Suprapubic skin (tissue), 4 donors: ENCODE measurements around the gene SPCS2. TPM values are rescaled to one million over a fixed set of nuclear protein-coding genes. Genes with fewer than 3 reads are reported as not detected.

Experiments
- DNase-seq, 2 donors: peaks; one replicate each; pipeline ENCODE4 v3.0.0-alpha.2; 2019; ENCODE audit warnings: low spot score in 2 of 2
- H3K27ac ChIP-seq: fragments of 200-600 bp; sonication (generic); one replicate; pipeline ENCODE4 v1.5.1; 2019
- H3K27me3 ChIP-seq: fragments of 200-600 bp; sonication (generic); one replicate; pipeline ENCODE4 v1.5.1; 2019
- H3K36me3 ChIP-seq: fragments of 200-600 bp; sonication (generic); one replicate; pipeline ENCODE4 v1.5.1; 2019
- H3K4me1 ChIP-seq: fragments of 200-600 bp; sonication (generic); one replicate; pipeline ENCODE4 v1.5.1; 2019
- H3K4me3 ChIP-seq: fragments of 200-600 bp; sonication (generic); one replicate; pipeline ENCODE4 v1.5.1; 2019; ENCODE audit warnings: mild to moderate bottlenecking
- H3K9me3 ChIP-seq: fragments of 200-600 bp; sonication (generic); one replicate; pipeline ENCODE4 v1.5.1; 2019
- EP300 ChIP-seq: sonication (generic); formaldehyde crosslinking; IDR thresholded peaks from one replicate; pipeline ENCODE4 v1.6.1; 2017; ENCODE audit warnings: antibody characterized with exemption
- POLR2A ChIP-seq, 2 donors: fragments of 450-650 bp; IDR thresholded peaks; one replicate each; pipeline ENCODE4 v1.6.1; 2017; ENCODE audit warnings: antibody characterized with exemption in 2 of 2, mild to moderate bottlenecking in 2 of 2, moderate library complexity in 2 of 2
- POLR2AphosphoS5 ChIP-seq, 3 donors: sonication (generic); formaldehyde crosslinking; IDR thresholded peaks; one replicate each; pipeline ENCODE4 v1.6.1; 2017; ENCODE audit warnings: antibody characterized with exemption in 3 of 3
- WGBS: methylation state at CpG from one replicate; pipeline ENCODE4 v1.1.5; 2018; 5-methylcytosine and 5-hydroxymethylcytosine counted together
- total RNA-seq, 4 donors: library from RNA; depleted of rRNA; stranded (reverse); fragments of >200 nt; gene quantifications; one replicate each; pipeline ENCODE4 v1.1.0, GENCODE V29; 2016
- TF ChIP-seq, protein P1 (sequence below), 2 donors: fragments of 200-600 bp in 1 of 2; fragments of 450-650 bp in 1 of 2; sonication (generic) in 1 of 2; IDR thresholded peaks; one replicate each; pipeline ENCODE4 v1.5.1; 2016 to 2019; ENCODE audit warnings: antibody characterized with exemption in 2 of 2, mild to moderate bottlenecking in 1 of 2, moderate library complexity in 1 of 2

SPCS2 gene
- total RNA-seq, 4 donors from 2014 or later = 16.3 to 34.5 (median 20.1) TPM

DNA sequence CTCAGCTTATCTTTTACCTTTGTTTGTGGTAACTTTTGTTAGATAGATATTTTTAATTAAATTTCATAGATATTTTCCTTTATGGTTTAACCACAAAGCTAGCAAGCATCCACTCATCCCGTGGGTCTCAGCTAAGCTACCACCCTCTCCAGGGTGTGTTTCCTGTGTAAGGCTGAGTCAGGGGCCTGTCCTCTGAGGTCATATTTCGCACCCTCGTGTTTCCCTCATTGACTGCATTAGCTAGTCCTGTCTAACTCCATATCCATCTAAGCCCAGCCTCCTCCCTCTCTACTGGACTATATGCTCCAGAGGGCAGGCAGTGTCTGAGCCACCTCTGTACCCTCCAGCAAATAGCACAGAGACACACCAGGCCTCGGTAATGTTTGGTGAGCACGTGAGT, 16.9 kb upstream of the SPCS2 start:
- TF ChIP-seq, protein P1, sequence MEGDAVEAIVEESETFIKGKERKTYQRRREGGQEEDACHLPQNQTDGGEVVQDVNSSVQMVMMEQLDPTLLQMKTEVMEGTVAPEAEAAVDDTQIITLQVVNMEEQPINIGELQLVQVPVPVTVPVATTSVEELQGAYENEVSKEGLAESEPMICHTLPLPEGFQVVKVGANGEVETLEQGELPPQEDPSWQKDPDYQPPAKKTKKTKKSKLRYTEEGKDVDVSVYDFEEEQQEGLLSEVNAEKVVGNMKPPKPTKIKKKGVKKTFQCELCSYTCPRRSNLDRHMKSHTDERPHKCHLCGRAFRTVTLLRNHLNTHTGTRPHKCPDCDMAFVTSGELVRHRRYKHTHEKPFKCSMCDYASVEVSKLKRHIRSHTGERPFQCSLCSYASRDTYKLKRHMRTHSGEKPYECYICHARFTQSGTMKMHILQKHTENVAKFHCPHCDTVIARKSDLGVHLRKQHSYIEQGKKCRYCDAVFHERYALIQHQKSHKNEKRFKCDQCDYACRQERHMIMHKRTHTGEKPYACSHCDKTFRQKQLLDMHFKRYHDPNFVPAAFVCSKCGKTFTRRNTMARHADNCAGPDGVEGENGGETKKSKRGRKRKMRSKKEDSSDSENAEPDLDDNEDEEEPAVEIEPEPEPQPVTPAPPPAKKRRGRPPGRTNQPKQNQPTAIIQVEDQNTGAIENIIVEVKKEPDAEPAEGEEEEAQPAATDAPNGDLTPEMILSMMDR (IDR thresholded peaks at IDR 0.05) = no peak
- TF ChIP-seq POLR2AphosphoS5 (IDR thresholded peaks at IDR 0.05) (no peak), EP300 (no peak), POLR2A (IDR thresholded peaks at IDR 0.05) (no peak)
- WGBS = 81% methylated on average over 5 of the region's 5 CpGs

DNA sequence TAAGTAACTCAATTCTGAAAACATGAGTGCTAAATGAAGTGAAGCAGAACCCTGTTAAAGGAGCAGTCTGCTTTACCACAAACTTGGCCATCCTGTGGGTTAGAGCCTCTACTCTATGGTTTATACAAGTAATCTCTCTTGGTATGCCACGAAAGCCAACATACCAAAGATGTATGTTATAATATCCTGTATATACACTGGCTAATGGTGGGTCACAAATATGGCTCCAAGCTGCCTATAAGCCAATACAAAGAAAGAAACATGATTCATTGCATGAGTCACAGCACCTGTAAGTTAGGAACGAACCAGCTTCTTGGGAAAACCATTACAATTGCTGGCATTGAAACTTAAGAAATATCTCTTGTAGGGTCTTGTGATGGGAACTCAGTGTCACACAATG, 16.3 kb upstream of the SPCS2 start:
- 79% methylated on average over 2 of the region's 2 CpGs for WGBS
- Histone ChIP-seq H3K4me1 (no peaks in the 10 kb centered on the region), H3K4me3 (no peak overlapping the region), H3K27me3 (no peaks in the 10 kb centered on the region), H3K9me3 (no peaks in the 10 kb centered on the region), H3K36me3 (peaks cover 57% of the 10 kb centered on the region), H3K27ac (no peak overlapping the region)
- DNase-seq = no peak
- TF ChIP-seq EP300 = no peak
- TF ChIP-seq POLR2A (IDR thresholded peaks at IDR 0.05) = no peak
- TF ChIP-seq POLR2AphosphoS5 (IDR thresholded peaks at IDR 0.05) = no peak
- TF ChIP-seq, protein P1 (IDR thresholded peaks at IDR 0.05) = no peak

More for the DNA sequence above, 16.9 kb upstream of the SPCS2 start:
- Histone ChIP-seq H3K36me3 (peaks cover 56% of the 10 kb centered on the region), H3K4me3 (no peak overlapping the region), H3K4me1 (no peaks in the 10 kb centered on the region), H3K27ac (no peak overlapping the region), H3K9me3 (no peaks in the 10 kb centered on the region), H3K27me3 (no peaks in the 10 kb centered on the region)
- no peak for DNase-seq

DNA sequence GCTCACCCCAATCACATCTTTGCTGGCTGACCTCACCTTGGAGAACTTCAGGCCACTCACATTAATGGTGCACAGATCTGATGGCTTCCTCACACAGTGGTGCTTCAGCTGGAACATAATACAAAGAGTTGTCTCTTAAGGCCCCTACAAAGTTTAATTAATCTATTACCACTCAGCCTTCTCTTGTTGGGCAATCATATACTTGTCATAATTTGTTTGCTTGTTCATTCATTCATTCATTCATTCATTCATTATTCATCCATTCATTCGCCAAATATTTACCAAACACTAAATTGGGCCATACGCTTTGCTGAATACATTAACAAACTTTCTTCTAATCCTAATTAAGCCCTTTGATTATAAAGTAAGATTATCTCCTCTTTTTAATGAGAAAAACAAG, 15.3 kb upstream of the SPCS2 start:
- Histone ChIP-seq H3K36me3 (peaks cover 52% of the 10 kb centered on the region), H3K27me3 (no peaks in the 10 kb centered on the region), H3K4me1 (no peaks in the 10 kb centered on the region), H3K4me3 (no peak overlapping the region), H3K27ac (no peak overlapping the region), H3K9me3 (no peaks in the 10 kb centered on the region)
- TF ChIP-seq, protein P1 (IDR thresholded peaks at IDR 0.05) = no peak
- TF ChIP-seq EP300 = no peak
- no peak for TF ChIP-seq POLR2AphosphoS5 (IDR thresholded peaks at IDR 0.05)
- no peak for TF ChIP-seq POLR2A (IDR thresholded peaks at IDR 0.05)
- 98% methylated on average over 2 of the region's 2 CpGs for WGBS
- no peak for DNase-seq

DNA sequence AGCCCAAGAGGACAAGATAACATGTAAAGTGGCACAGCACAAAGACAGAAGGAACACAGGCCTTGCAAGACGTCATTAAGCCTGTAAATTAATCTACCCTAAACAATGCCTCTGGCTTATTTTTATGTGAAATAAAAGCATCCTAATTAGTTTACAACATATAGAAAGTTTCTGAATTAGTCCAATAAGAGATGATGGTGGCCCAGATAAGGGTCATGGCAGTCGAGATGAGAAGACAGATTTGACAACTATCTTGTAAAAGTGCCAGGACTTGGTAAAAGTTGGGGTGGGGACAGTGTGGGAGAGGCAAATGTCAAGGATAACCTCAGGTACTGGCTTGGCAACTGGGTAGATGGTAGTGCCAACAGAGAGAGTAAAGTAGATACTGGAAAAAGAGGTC, 13.8 kb upstream of the SPCS2 start:
- Histone ChIP-seq H3K4me3 (no peak overlapping the region), H3K27me3 (no peaks in the 10 kb centered on the region), H3K9me3 (no peaks in the 10 kb centered on the region), H3K4me1 (no peaks in the 10 kb centered on the region), H3K36me3 (peaks cover 62% of the 10 kb centered on the region), H3K27ac (no peak overlapping the region)
- no peak for DNase-seq
- no peak for TF ChIP-seq EP300
- no peak for TF ChIP-seq POLR2A (IDR thresholded peaks at IDR 0.05)
- TF ChIP-seq, protein P1 (IDR thresholded peaks at IDR 0.05) = no peak
- TF ChIP-seq POLR2AphosphoS5 (IDR thresholded peaks at IDR 0.05) = no peak
- WGBS = 44% methylated on average over 2 of the region's 2 CpGs

DNA sequence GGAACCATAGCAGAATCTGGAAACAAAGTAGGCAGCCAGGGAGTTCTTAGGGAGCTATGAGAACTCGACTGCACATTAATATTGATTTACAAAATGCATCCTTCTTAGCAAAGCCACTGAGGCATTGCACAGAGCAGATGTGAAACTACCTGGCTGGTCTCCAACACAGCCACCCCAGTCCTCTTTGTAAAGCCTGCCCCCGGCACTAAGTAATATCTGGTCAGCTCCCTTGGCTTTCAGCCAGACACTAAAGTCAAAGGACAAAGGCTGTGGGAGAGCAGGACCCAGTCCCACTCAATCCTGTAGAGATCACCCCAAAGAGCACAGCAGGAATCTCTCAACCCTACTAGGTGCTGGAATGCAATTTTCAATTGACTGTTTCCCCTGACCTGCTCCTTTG, 13.0 kb upstream of the SPCS2 start:
- H3K27ac ChIP-seq = no peak overlapping the region
- peaks cover 68% of the 10 kb centered on the region for H3K36me3 ChIP-seq
- no peaks in the 10 kb centered on the region for H3K4me1 ChIP-seq
- WGBS = 71% methylated on average over 2 of the region's 2 CpGs
- no peaks in the 10 kb centered on the region for H3K27me3 ChIP-seq
- H3K4me3 ChIP-seq = no peak overlapping the region
- TF ChIP-seq, protein P1 (IDR thresholded peaks at IDR 0.05) = no peak
- TF ChIP-seq POLR2A (IDR thresholded peaks at IDR 0.05) (no peak), EP300 (no peak), POLR2AphosphoS5 (IDR thresholded peaks at IDR 0.05) (no peak)
- no peak for DNase-seq
- no peaks in the 10 kb centered on the region for H3K9me3 ChIP-seq
